Dendritic cell treated with granulocyte-macrophage colony-stimulating factor and Interleukin-4, amounts not matched to agents 40 ng/mL and 50 ng/mL, for 4 days (primary cell): ENCODE data around the gene UGT1A5.
"Not testable (repeated sequence)": the region's sequence is repeated elsewhere in the genome, so short reads cannot be mapped to it uniquely, and the experiment has no call there.

Experiments used
- H3K27ac Mint-ChIP-seq: one replicate; pipeline ENCODE4 v1.8.0; 2022; ENCODE audit warnings: mild to moderate bottlenecking, mixed read lengths
- H3K27me3 Mint-ChIP-seq: one replicate; pipeline ENCODE4 v1.8.0; 2022; ENCODE audit warnings: mild to moderate bottlenecking, mixed read lengths
- H3K36me3 Mint-ChIP-seq: one replicate; pipeline ENCODE4 v1.8.0; 2022; ENCODE audit warnings: low read depth, mixed read lengths
- H3K4me1 Mint-ChIP-seq: one replicate; pipeline ENCODE4 v1.8.0; 2022; ENCODE audit warnings: low read depth, mixed read lengths
- H3K4me3 Mint-ChIP-seq: one replicate; pipeline ENCODE4 v1.8.0; 2022; ENCODE audit warnings: mild to moderate bottlenecking, moderate library complexity, mixed read lengths
- H3K9me3 Mint-ChIP-seq: one replicate; pipeline ENCODE4 v1.8.0; 2022; ENCODE audit warnings: mixed read lengths
- intact Hi-C: fragments of 100-400 bp; cut with micrococcal nuclease; formaldehyde crosslinking; loops from one replicate; pipeline ENCODE4 v1.15.0; 2022

Gene UGT1A5

DNA sequence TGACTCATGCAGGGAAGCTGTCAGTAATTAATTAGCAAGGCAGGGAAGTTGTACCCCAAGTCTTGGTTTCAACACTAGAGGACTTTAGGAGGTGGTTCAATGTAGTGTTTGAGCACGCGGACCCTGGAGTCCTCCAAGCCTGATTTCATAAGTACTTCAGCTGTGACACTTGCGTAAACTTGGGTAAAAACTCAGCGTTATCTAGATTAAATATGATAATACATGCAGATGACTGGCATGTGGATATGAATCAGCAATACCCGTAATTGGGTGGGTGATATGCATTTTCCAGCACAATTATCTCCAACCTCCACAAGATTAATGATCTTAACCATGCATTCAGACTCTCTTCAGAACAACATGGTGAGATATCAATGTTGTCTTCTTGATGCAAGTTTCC, 25.8 kb upstream of the UGT1A5 start:
- Mint-ChIP-seq H3K27me3 (no peaks in the 10 kb centered on the region), H3K9me3 (no peaks in the 10 kb centered on the region), H3K4me1 (no peaks in the 10 kb centered on the region), H3K27ac (no peak overlapping the region), H3K36me3 (no peaks in the 10 kb centered on the region), H3K4me3 (no peak overlapping the region)
- intact Hi-C loops: no loop called here

DNA sequence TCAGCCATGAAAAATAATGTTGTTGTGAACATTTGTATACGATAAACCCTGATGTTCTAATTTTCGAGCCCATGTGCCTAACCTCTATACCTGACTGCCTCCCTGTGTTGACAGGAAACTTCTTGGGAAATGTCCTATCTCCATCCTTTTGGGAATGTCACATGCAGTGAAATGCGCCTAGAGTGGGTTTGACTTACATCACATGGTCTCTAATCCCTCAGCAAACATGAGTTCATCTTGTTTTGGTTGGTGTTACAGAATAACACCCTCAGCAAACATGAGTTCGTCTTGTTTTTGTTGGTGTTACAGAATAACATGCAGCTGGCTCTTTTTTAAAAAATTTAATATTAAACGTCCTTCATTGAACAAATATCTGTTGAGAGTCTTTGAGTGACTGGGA, 24.4 kb upstream of the UGT1A5 start:
- no peaks in the 10 kb centered on the region for H3K36me3 Mint-ChIP-seq
- H3K27me3 Mint-ChIP-seq: no peaks in the 10 kb centered on the region
- H3K27ac Mint-ChIP-seq: no peak overlapping the region
- no peak overlapping the region for H3K4me3 Mint-ChIP-seq
- no peaks in the 10 kb centered on the region for H3K4me1 Mint-ChIP-seq
- intact Hi-C loops: no loop called here
- H3K9me3 Mint-ChIP-seq: no peaks in the 10 kb centered on the region

DNA sequence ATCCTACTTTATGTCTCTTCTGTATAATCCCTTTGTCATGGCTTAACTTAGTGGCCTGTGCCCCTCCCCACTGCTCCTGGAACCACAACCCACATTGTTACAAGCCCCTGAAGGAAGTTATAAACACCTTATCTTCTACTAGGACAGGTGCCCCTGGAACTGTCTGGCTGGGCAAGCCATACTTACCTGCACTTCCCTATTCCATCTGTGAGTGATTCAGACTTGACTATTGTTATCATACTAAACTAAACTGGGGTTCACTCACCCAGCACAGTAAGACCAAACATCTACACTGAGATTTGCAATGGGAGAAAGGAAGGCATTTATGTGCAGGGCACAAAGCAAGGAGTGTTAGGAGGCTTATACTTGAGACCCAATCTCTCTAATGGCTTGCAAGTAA, 23.7 kb upstream of the UGT1A5 start:
- H3K36me3 Mint-ChIP-seq: no peaks in the 10 kb centered on the region
- H3K4me3 Mint-ChIP-seq: no peak overlapping the region
- H3K27ac Mint-ChIP-seq: no peak overlapping the region
- H3K4me1 Mint-ChIP-seq: no peaks in the 10 kb centered on the region
- H3K27me3 Mint-ChIP-seq: no peaks in the 10 kb centered on the region
- intact Hi-C loops: no loop called here
- H3K9me3 Mint-ChIP-seq: no peaks in the 10 kb centered on the region

DNA sequence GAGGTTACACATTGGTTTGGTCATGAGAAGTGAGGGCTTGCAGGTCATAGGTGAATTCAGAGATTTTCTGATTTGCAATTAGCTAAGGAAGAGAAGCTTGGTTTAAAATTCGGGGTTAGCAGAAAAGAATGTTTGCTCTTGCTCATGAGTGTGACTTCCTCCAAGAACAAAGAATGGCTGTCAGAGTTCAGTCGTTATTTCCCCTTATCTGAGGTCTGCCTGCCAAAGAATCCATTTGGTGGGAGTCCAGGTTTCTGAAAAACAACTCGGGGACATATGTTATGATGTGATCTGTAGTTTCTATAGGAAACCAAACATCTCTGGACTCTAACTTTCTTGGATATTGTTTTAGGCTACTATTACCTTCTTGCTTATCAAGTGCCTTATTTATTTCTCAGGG, 23.2 kb upstream of the UGT1A5 start:
- H3K4me3 Mint-ChIP-seq: no peak overlapping the region
- H3K27me3 Mint-ChIP-seq: no peaks in the 10 kb centered on the region
- H3K4me1 Mint-ChIP-seq: no peaks in the 10 kb centered on the region
- no peak overlapping the region for H3K27ac Mint-ChIP-seq
- H3K9me3 Mint-ChIP-seq: no peaks in the 10 kb centered on the region
- intact Hi-C loops: no loop called here
- H3K36me3 Mint-ChIP-seq: no peaks in the 10 kb centered on the region

DNA sequence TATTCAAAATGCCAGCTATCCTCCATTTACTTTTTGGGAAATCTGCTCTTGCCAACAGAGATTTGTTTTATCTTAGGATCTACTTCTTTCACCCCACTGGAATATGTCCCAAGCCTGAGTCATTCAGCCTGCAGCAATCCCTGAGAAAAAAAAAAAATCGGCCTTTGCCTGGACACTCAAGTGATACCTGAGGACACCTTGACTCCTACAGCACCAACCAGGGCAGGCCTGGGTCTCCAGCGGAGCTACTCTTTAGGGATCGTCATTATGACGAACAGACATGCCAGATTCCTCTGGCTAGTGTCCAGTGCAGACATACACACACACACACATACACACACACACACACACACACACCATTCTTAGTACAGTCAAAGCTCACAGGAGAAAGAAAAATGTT, 22.3 kb upstream of the UGT1A5 start:
- intact Hi-C loops: no loop called here
- H3K4me3 Mint-ChIP-seq: no peak overlapping the region
- H3K4me1 Mint-ChIP-seq: no peaks in the 10 kb centered on the region
- no peaks in the 10 kb centered on the region for H3K36me3 Mint-ChIP-seq
- H3K9me3 Mint-ChIP-seq: no peaks in the 10 kb centered on the region
- no peak overlapping the region for H3K27ac Mint-ChIP-seq
- H3K27me3 Mint-ChIP-seq: no peaks in the 10 kb centered on the region

DNA sequence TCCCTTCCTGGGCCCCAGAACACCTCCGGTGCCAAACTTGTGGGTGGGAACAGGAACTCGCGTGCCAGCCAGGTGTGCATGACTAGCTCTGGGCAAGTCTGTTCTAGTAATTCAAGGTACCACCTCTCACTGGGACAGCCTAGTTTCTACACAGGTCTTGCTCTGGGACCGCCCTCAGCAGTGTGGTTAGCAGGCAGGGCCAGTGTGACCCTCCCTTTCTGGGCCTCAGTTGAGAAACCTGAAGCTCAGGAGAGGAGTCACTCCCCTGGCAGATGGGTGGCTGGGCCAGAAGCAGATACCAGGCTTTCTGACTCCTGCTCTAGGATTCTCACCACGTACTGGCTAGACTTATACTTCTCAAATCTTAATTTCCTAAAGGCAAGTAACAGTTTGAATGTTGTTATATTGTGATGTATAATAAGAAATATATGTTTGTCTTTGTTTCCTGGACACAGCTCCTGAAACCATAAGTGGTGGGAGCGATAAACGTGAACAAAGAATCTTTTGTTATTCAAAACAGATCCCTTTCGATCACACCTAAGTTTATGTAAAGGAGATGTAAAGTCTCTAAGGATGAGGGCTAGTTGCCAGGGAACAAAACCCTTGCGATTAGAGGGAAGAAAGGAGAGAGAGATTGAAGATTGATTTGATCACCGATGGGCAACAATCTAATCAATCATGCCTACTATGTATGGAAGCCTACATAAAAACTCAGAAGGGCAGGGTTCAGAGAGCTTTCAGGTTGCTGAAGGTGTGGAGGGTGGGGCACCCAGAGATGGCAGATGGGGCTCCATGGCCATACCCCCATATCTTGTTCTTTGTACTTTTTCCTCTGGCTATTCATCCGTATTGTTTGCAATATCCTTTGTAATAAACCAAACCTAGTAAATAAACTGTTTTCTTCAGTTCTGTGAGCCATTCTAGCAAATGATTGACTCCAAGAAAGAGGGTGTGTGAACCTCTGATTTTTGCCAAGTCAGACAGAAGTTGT, 21.0 kb upstream of the UGT1A5 start:
- Mint-ChIP-seq H3K4me3 (no peak overlapping the region), H3K36me3 (no peaks in the 10 kb centered on the region), H3K4me1 (no peaks in the 10 kb centered on the region), H3K9me3 (no peaks in the 10 kb centered on the region), H3K27me3 (no peaks in the 10 kb centered on the region), H3K27ac (no peak overlapping the region)
- intact Hi-C loops: no loop called here

DNA sequence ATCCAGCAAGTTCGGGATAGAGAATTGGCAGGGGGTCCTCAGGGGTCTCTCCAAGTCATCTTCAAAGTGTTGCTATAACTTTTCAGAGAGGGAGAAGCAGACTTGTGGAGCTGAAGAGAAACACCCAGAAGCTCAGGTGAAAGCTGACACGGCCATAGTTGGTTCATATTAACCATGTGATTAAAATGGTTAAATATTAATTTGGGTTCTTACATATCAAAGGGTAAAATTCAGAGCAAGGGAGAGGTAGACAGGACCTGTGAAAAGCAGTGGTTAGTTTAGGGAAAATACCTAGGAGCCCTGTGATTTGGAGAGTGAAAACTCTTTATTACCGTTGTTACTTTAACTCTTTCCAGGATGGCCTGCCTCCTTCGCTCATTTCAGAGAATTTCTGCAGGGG, 20.1 kb upstream of the UGT1A5 start, which contains the start of gene UGT1A6:
UGT1A6 (plus strand) TSS at position 243 of the 400 bp plus-strand sequence; CDS start at position 358, 115 bp downstream.
- no peak within 1 kb of the TSS for H3K4me3 Mint-ChIP-seq
- intact Hi-C loops: no loop called here
- H3K27me3 Mint-ChIP-seq: peaks cover 1% of the 10 kb centered on the region
- H3K4me1 Mint-ChIP-seq: no peaks in the 10 kb centered on the region
- H3K9me3 Mint-ChIP-seq: no peaks in the 10 kb centered on the region
- no peaks in the 10 kb centered on the region for H3K36me3 Mint-ChIP-seq
- no peak within 1 kb of the TSS for H3K27ac Mint-ChIP-seq

DNA sequence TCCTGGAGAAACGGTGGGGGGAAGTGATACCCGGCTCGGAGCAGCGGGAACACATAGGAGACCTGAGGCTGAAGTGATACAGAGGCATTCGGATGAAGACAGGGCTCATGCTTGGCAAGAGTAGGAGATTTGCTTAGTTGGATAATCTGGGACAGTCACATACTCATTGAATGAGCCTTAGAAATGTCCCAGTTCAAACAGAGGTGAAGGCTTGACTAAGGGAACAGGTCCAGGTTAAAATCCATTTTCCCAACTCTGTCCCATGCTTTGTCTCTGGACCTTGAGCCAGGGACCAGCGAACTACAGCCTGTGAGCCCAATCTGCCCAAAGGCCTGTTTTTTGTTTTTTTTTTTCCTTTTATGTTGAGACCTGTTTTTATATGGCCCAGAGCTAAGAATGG, 18.7 kb upstream of the UGT1A5 start:
- peaks cover 1% of the 10 kb centered on the region for H3K27me3 Mint-ChIP-seq

DNA sequence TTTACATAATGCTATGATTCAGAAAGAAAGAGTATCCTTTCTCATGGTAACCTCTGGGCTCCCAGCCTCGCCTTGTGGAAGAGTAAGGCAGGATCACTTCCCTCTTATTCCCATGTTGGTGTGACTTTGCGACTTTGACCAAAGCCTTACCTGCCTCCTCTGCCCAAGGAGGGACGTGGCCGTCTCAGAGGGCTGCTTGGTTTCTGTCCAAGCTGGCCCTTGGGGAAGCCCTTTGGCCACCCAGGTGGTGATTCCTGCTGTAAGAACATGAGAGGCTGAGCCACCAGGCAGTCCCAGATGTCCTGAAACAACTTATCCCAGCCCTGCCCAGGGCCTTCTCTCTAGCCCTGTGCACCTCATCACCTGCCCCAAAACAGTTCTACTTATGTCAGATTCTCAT, 14.0 kb upstream of the UGT1A5 start:
- intact Hi-C loops: no loop called here
- no peaks in the 10 kb centered on the region for H3K9me3 Mint-ChIP-seq
- no peak overlapping the region for H3K27ac Mint-ChIP-seq
- no peaks in the 10 kb centered on the region for H3K36me3 Mint-ChIP-seq
- peaks cover 1% of the 10 kb centered on the region for H3K27me3 Mint-ChIP-seq
- no peak overlapping the region for H3K4me3 Mint-ChIP-seq
- no peaks in the 10 kb centered on the region for H3K4me1 Mint-ChIP-seq

More for the DNA sequence above, 18.7 kb upstream of the UGT1A5 start:
- Mint-ChIP-seq H3K4me1 (no peaks in the 10 kb centered on the region), H3K4me3 (no peak overlapping the region), H3K36me3 (no peaks in the 10 kb centered on the region), H3K9me3 (no peaks in the 10 kb centered on the region), H3K27ac (no peak overlapping the region)
- intact Hi-C loops: no loop called here

DNA sequence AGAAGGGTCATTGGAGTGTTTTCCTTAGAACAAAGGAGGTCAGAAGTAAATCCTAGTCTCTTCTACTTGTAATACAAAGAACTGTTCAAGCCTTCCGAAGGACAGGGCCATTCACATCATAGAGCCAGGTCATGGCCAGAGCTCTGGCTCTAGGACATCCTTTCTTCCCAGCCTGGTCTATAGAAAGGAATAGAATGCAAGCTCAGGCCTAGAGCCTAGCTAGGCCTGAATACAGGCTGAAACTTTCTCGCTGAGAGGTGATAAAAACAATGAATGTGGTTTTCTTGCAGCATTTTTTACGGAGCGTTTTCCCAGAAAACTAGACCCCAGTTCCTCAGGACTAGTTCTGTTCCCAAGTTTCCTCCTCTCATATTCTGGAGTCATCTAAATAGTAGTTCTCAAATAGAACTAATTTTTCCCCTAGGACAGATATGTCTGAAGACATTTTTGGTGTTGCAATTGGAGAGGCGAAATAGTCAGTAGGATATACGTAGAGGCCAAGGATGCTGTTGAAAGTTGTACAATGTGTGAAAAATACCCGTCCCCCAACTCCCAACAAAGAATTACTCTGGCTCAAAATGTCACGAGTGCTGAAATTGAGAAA, 13.2 kb upstream of the UGT1A5 start:
- Mint-ChIP-seq H3K4me1 (no peaks in the 10 kb centered on the region), H3K27ac (no peak overlapping the region), H3K36me3 (no peaks in the 10 kb centered on the region), H3K4me3 (no peak overlapping the region), H3K9me3 (no peaks in the 10 kb centered on the region), H3K27me3 (peaks cover 1% of the 10 kb centered on the region)
- intact Hi-C loops: no loop called here

DNA sequence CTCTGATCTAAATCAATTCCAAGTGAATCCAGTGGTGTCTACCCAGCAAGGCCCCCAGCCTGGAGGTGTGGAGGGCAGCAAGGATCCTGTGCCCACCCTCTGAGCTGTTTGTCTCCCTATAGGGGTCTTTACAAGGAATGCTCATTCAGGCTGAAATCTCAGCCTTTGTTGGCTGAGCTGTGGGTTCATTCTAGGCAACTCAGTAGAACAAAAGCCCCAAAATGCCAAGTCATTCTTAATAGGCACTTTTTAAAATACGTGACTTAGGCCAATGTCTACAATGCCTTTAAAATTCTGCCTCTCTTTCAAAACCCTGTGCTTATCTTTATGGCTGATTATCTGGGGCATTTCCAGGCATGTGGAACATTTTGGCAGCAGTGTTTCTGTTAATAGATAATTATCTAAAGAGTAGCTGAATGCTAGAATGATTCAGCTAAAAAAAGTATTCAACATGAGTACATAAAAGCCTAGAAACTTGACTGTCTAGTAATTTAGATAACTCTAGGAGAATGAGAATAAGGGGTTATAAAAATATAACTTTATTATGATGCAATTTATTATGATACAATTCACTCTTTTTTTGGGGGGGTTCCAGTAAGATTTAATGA, 12.6 kb upstream of the UGT1A5 start:
- Mint-ChIP-seq H3K4me1 (no peaks in the 10 kb centered on the region), H3K9me3 (no peaks in the 10 kb centered on the region), H3K36me3 (no peaks in the 10 kb centered on the region), H3K27me3 (peaks cover 1% of the 10 kb centered on the region), H3K27ac (no peak overlapping the region), H3K4me3 (no peak overlapping the region)
- intact Hi-C loops: no loop called here

DNA sequence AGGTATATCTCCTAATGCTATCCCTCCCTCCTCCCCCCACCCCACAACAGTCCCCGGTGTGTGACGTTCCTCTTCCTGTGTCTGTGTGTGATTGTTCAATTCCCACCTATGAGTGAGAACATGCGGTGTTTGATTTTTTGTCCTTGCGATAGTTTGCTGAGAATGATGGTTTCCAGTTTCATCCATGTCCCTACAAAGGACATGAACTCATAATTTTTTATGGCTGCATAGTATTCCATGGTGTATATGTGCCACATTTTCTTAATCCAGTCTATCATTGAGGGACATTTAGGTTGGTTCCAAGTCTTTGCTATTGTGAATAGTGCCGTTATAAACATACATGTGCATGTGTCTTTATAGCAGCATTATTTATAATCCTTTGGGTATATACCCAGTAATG, 11.9 kb upstream of the UGT1A5 start:
- intact Hi-C loops, H3K9me3 Mint-ChIP-seq, H3K27ac Mint-ChIP-seq, H3K36me3 Mint-ChIP-seq, H3K4me3 Mint-ChIP-seq, H3K27me3 Mint-ChIP-seq, H3K4me1 Mint-ChIP-seq: not testable (repeated sequence)

DNA sequence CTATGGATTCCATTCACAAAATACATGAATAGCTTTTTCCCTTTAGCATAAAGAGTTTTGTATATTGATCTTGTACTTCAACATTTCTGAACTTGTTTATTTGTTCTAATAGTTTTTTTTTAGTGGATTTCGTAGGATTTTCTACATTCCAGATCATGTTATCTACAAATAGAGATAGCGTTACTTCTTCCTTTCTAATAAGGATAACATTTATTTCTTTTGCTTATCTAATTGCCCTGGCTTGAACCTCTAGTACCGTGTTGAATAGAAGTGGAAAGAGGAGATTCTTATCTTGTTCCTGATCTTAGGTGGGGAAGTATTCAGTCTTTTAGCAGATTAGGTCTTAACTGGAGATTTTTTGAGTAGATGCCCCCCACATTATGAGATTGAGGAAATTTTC, 10.5 kb upstream of the UGT1A5 start:
- no peaks in the 10 kb centered on the region for H3K36me3 Mint-ChIP-seq
- no peak overlapping the region for H3K27ac Mint-ChIP-seq
- H3K4me1 Mint-ChIP-seq: no peaks in the 10 kb centered on the region
- H3K9me3 Mint-ChIP-seq: no peaks in the 10 kb centered on the region
- no peak overlapping the region for H3K4me3 Mint-ChIP-seq
- H3K27me3 Mint-ChIP-seq: peaks cover 4% of the 10 kb centered on the region
- intact Hi-C loops: no loop called here

DNA sequence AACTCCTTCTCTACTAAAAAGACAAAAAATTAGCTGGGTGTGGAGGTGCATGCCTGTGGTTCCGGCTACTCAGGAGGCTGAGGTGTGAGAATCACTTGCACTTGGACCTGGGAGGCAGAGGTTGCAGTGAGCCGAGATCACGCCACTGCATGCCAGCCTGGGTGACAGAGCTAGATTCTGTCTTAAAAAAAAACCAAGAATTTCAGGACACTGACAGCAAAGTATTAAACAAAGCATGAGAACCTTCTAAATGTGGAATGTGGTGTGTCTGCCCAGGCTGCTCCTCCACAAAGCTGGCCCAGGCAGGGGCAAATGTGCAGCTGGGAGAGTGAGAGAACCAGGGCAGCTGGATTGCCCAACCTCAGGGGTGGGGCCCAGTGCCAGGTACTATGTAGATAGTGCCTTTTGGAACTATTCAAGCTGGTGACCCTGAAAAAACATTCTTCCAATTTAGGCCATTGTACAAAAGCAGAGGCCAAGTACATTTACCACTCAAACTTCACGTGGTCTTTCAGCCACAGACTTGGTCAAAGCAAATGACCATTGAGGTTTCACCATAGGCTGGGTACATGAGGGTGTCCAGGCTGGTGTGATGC, 6.7 kb upstream of the UGT1A5 start:
- H3K9me3 Mint-ChIP-seq: no peaks in the 10 kb centered on the region
- H3K27me3 Mint-ChIP-seq: peaks cover 5% of the 10 kb centered on the region
- intact Hi-C loops: no loop called here

More for the DNA sequence above, 6.7 kb upstream of the UGT1A5 start:
- H3K27ac Mint-ChIP-seq: no peak overlapping the region
- H3K4me1 Mint-ChIP-seq: no peaks in the 10 kb centered on the region
- H3K4me3 Mint-ChIP-seq: no peak overlapping the region
- no peaks in the 10 kb centered on the region for H3K36me3 Mint-ChIP-seq
